Fibroblast of gingiva (primary cell): ENCODE results near the gene CRY2.

Experiments used
- DNase-seq: peaks from one replicate; pipeline ENCODE4 v3.0.0-alpha.2; 2011; ENCODE audit warnings: low read depth

The CRY2 gene

DNA sequence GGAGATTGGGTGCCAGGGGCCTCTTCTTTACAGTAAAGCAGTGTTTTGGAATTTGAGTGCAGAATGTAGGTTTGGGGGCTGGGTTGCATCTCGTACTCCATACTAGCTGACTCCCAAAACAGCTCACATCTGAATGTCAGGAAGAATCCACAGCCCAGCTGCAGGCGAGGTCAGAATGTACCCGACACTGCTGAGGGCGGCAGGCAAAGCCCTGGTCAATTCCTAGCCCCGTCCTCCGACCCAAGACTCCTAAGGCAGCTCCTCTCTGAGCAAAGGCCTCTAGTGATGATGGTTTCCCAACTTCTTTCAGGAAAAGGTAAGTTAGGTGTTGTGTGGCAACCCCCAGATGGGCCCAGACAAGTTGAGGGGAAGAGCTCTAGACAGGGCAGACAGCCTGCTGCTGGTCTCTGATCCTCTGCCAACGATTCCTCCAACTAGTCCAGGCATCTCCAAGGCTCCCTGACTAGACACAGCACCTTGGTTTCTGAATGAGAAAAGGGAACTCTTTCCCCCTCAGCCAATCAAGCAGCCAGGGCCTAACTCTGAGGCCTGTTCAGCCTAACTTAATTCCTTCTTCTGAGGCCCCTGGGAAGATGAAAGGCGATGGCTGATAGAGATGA, 83.8 kb downstream of the CRY2 start:
- no peak for DNase-seq

DNA sequence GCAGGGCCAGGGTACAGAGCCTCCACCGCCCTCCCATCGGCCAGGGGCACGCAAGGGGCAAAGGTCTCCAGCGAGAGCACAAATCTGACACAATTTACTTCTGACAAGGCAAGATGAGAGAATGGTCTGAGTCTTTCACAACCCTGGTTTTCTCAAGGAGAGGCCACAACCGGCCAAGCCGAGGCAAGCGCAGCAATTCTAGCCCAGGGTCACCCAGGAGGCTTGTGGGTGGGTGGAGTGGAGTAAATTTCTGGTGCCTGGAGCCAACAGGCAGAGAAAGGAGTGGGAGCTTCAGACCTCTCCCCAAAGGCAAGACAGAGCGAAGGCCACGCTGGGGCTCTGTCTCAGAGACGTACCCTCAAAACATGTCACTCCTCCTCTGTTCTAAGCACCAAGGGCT, 84.5 kb downstream of the CRY2 start:
- no peak for DNase-seq

DNA sequence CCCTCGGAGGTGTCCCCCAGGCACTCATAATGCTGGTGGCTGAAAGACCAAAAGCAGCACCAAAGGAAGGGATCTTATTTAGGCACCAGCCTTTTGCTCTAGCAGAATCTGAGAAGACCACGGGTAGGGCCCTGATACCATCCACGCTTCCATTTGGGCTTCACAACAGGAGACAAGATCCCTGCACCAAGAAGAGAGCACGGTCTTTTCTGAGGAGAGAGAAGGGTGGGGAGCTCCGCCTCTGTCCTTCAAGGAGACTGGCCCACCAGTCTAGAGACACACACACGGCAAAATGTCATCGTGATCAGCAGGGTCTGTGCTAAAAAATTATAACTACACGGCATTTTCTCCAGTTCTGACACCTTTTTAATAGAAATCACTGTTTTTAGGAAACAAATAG, 84.9 kb downstream of the CRY2 start:
- no peak for DNase-seq
